Fibroblast of lung (primary cell): Measurements from ENCODE around the gene CCDC102A. TPM values are rescaled to one million over a fixed set of nuclear protein-coding genes. Genes with fewer than 3 reads are reported as not detected.
A peak's percentile ranks its signal among the peaks of the same experiment; 100 is the strongest.

Source experiments
- DNase-seq, 2 donors: peaks; one replicate each; pipeline versions ENCODE4 v3.0.0 to v3.0.0-alpha.2; 2010; ENCODE audit warnings: low read depth in 2 of 2
- H2AFZ ChIP-seq: 2 replicates; pipeline ENCODE4 v1.5.1; 2012; ENCODE audit warnings: low read length, control low read depth, inconsistent platforms
- H3K27ac ChIP-seq: 2 replicates; pipeline ENCODE4 v1.5.1; 2011; ENCODE audit warnings: low read length, control low read depth; ENCODE audit not compliant: insufficient read depth
- H3K27me3 ChIP-seq: 2 replicates; pipeline ENCODE4 v1.5.1; 2011; ENCODE audit warnings: mild to moderate bottlenecking, low read length; ENCODE audit not compliant: control insufficient read depth, insufficient read depth
- H3K36me3 ChIP-seq: 2 replicates; pipeline ENCODE4 v1.5.1; 2011; ENCODE audit warnings: low read length; ENCODE audit not compliant: control insufficient read depth, insufficient read depth
- H3K4me1 ChIP-seq: 2 replicates; pipeline ENCODE4 v1.5.1; 2011; ENCODE audit warnings: low read length; ENCODE audit not compliant: control insufficient read depth, insufficient read depth; ENCODE audit errors: extremely low read depth
- H3K4me2 ChIP-seq: 2 replicates; pipeline ENCODE4 v1.5.1; 2011; ENCODE audit warnings: low read length, control low read depth; ENCODE audit not compliant: insufficient read depth; ENCODE audit errors: extremely low read depth
- H3K4me3 ChIP-seq, 4 experiments: fragments of 200-600 bp in 1 of 4; sonication (generic) in 1 of 4; replicated peaks in 1 of 4; 2 replicates each; pipeline ENCODE4 v1.5.1; 2011 to 2016; ENCODE audit warnings: low read length in 4 of 4, low read depth in 3 of 4, mild to moderate bottlenecking in 3 of 4, control low read depth in 2 of 4, inconsistent platforms in 1 of 4, mixed read lengths in 1 of 4; ENCODE audit not compliant: insufficient read depth in 1 of 4; ENCODE audit errors: control extremely low read depth in 1 of 4
- H3K79me2 ChIP-seq: 2 replicates; pipeline ENCODE4 v1.5.1; 2012; ENCODE audit warnings: mild to moderate bottlenecking, low read length, inconsistent platforms; ENCODE audit not compliant: control insufficient read depth, insufficient read depth
- H3K9ac ChIP-seq: 2 replicates; pipeline ENCODE4 v1.5.1; 2011; ENCODE audit warnings: mild to moderate bottlenecking, low read length, control low read depth; ENCODE audit not compliant: insufficient read depth
- H3K9me3 ChIP-seq: 2 replicates; pipeline ENCODE4 v1.5.1; 2012; ENCODE audit warnings: low read depth, low read length; ENCODE audit not compliant: control insufficient read depth, insufficient read depth
- H4K20me1 ChIP-seq: 2 replicates; pipeline ENCODE4 v1.5.1; 2011; ENCODE audit warnings: low read length; ENCODE audit not compliant: control insufficient read depth, insufficient read depth; ENCODE audit errors: extremely low read depth
- EZH2 ChIP-seq: IDR thresholded peaks from 2 replicates; pipeline ENCODE4 v1.5.1; 2012; ENCODE audit warnings: low read length, control low read depth, mild to moderate bottlenecking; ENCODE audit errors: missing control alignments
- polyA minus RNA-seq: library from RNA; depleted of rRNA, polyadenylated mRNA; stranded (reverse); fragments of >200 nt; gene quantifications from 2 replicates; pipeline ENCODE4 v1.2.3, GENCODE V29; 2011; ENCODE audit warnings: low replicate concordance
- polyA plus RNA-seq, 2 donors: library from polyadenylated mRNA; depleted of rRNA in 1 of 2; stranded (reverse) in 1 of 2; unstranded in 1 of 2; fragments of >200 nt; gene quantifications; 2 replicates each; pipeline ENCODE4 v1.2.1, GENCODE V29; 2011 to 2012; ENCODE audit warnings: missing spikeins in 1 of 2
- total RNA-seq: library from RNA; depleted of rRNA; stranded (reverse); fragments of >200 nt; gene quantifications from 2 replicates; pipeline ENCODE4 v1.2.1, GENCODE V29; 2014
- TF ChIP-seq, protein P1 (sequence below), 2 donors: IDR thresholded peaks in 1 of 2; conservative IDR thresholded peaks in 1 of 2; 1 replicate in 1 of 2; 2 replicates in 1 of 2; pipeline ENCODE4 v1.5.1; 2011 to 2012; ENCODE audit warnings: low read length in 2 of 2, control low read depth in 1 of 2, inconsistent platforms in 1 of 2, low read depth in 1 of 2, mild to moderate bottlenecking in 1 of 2

CCDC102A gene
- total RNA-seq = 13.6 and 16.7 TPM in 2 replicates
- polyA plus RNA-seq = 4.4 and 7.1 TPM in 2 replicates
- 4.0 and 6.2 TPM in 2 replicates for polyA plus RNA-seq (2012)
- 4.4 and 12.8 TPM in 2 replicates for polyA minus RNA-seq

DNA sequence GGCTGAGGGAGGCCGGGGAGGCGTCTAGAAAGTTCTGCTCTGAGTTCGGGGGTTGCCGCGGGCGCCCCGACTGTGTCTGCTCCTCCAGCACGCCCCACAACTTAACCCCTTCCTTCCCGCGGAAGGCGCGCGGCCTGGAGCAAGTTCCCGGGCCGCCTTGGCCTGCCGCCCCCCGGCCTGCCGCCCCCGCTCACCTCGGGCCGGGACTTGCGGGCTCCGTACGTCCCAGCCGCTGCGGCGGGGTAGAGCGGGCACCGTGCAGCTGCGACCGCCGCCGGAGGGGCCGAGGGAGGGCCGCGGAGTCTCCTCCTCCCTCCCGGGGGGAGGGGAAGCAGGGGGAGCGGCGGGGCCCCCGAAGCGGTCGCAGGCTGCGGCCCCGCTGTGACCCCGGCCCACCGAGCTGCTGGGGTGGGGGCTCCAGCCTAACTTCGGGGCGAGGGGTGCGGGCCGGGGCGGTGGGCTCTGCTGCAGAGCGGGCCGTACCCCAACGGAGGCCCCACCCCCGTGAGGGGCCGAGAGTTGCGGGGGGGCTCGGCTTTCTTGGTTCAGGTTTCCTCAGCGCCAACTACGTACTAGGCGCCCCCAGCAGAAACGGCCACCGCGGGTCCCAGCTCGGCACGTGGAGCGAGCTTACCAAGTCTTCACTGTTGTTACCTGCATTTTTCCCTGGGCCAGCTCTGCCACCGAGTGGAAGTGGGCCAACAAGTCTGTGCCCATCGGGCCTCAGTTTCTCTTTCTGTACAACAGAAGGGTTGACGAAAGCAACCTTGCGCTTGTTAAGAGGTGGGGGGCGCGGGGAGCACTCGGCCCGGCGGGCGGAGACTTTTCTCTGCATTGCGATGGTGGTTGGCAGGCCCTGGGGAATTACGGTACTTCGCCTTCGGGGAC is at the start of gene CCDC102A:
Gene CCDC102A (minus strand): TSS at position 266 of the 888 bp plus-strand sequence. CDS start 7,394 bp downstream, outside the sequence.
- peak; percentile 26 to 54 for DNase-seq
- H3K27ac ChIP-seq = peak within 1 kb of the TSS; percentile 50

DNA sequence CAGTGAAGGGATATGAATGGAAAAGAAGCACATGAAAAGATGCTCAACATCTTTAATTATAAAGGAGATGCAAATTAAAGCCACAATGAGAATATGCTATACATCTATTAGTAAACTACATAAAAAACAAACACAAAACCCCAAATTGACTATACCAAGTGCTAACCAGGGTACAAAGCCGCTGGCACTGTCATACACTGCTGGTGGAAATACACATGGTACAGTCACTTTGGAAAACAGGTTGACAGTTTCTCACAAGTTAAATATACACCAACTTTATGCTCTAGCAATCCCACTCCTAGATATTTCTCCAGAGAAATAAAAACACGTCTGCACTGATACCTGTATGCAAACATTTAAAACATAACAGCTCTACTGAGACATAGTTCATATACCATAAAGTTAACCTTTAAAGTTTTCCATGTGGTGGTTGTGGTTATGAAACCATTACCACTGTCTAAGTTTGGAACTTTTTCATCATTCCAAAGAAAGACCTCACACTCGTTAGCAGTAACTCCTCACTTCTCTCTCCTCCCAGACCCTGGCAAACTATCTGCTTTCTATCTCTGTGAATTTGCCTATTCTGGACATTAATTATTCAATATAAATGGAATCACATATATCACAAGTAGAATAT is 48.8 kb upstream of the CCDC102A start:
- H3K4me1 ChIP-seq = no peaks in the 10 kb centered on the region
- TF ChIP-seq EZH2 = no peak
- TF ChIP-seq, protein P1, sequence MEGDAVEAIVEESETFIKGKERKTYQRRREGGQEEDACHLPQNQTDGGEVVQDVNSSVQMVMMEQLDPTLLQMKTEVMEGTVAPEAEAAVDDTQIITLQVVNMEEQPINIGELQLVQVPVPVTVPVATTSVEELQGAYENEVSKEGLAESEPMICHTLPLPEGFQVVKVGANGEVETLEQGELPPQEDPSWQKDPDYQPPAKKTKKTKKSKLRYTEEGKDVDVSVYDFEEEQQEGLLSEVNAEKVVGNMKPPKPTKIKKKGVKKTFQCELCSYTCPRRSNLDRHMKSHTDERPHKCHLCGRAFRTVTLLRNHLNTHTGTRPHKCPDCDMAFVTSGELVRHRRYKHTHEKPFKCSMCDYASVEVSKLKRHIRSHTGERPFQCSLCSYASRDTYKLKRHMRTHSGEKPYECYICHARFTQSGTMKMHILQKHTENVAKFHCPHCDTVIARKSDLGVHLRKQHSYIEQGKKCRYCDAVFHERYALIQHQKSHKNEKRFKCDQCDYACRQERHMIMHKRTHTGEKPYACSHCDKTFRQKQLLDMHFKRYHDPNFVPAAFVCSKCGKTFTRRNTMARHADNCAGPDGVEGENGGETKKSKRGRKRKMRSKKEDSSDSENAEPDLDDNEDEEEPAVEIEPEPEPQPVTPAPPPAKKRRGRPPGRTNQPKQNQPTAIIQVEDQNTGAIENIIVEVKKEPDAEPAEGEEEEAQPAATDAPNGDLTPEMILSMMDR (conservative IDR thresholded peaks at IDR 0.05 in 1 of 2, IDR thresholded peaks at IDR 0.05 in 1 of 2; ENCODE audit: low read depth in 1 of 2, low read length in 2 of 2) = no peak
- no peaks in the 10 kb centered on the region for H3K79me2 ChIP-seq
- no peaks in the 10 kb centered on the region for H4K20me1 ChIP-seq
- H3K9me3 ChIP-seq = no peaks in the 10 kb centered on the region
- H3K4me2 ChIP-seq = no peak overlapping the region
- H3K36me3 ChIP-seq = no peaks in the 10 kb centered on the region
- H3K27me3 ChIP-seq = peaks cover 5% of the 10 kb centered on the region
- H3K9ac ChIP-seq = no peak overlapping the region
- H3K27ac ChIP-seq = no peak overlapping the region
- H3K4me3 ChIP-seq = no peak overlapping the region
- no peak for DNase-seq
- no peak overlapping the region for H2AFZ ChIP-seq

More for the DNA sequence above, at the start of gene CCDC102A:
- H3K36me3 ChIP-seq = no peaks in the 10 kb centered on the region
- H3K9ac ChIP-seq = peak within 1 kb of the TSS; percentile 65
- H3K79me2 ChIP-seq = no peaks in the 10 kb centered on the region
- H3K4me2 ChIP-seq = peak within 1 kb of the TSS; percentile 87
- peak within 1 kb of the TSS; percentile 83 to 91 (median 88) for H3K4me3 ChIP-seq
- H4K20me1 ChIP-seq = no peaks in the 10 kb centered on the region
- no peaks in the 10 kb centered on the region for H3K9me3 ChIP-seq
- peaks cover 13% of the 10 kb centered on the region for H3K4me1 ChIP-seq
- peak within 1 kb of the TSS; percentile 93 for H2AFZ ChIP-seq
- no peaks in the 10 kb centered on the region for H3K27me3 ChIP-seq
- no peak for TF ChIP-seq EZH2
- TF ChIP-seq, protein P1 (conservative IDR thresholded peaks at IDR 0.05 in 1 of 2, IDR thresholded peaks at IDR 0.05 in 1 of 2; ENCODE audit: low read depth in 1 of 2, low read length in 2 of 2) = no peak

DNA sequence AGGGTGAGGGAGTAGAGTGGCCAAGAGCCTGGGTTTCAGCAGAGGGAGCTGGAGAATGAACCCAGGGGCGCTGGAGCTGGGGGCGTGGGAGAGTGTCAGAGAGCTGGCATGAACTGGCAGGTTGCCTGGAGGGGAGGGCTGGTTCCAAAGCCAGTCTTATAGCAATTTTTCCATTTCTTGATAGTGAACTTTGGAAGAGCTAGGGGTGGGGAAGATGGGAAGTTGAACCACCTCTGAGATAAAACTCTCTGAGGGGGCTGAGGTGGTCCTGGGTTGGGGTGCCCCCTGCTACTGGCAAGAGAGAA is 42.9 kb upstream of the CCDC102A start:
- H2AFZ ChIP-seq = no peak overlapping the region
- no peaks in the 10 kb centered on the region for H3K79me2 ChIP-seq
- no peak for TF ChIP-seq EZH2
- TF ChIP-seq, protein P1 (conservative IDR thresholded peaks at IDR 0.05 in 1 of 2, IDR thresholded peaks at IDR 0.05 in 1 of 2; ENCODE audit: low read depth in 1 of 2, low read length in 2 of 2) = no peak
- peaks cover 5% of the 10 kb centered on the region for H3K27me3 ChIP-seq
- no peaks in the 10 kb centered on the region for H3K4me1 ChIP-seq
- no peak overlapping the region for H3K27ac ChIP-seq
- DNase-seq = no peak
- no peaks in the 10 kb centered on the region for H3K9me3 ChIP-seq
- H3K36me3 ChIP-seq = no peaks in the 10 kb centered on the region
- no peaks in the 10 kb centered on the region for H4K20me1 ChIP-seq
- H3K4me3 ChIP-seq = no peak overlapping the region
- no peak overlapping the region for H3K9ac ChIP-seq
- H3K4me2 ChIP-seq = no peak overlapping the region
